Cardiac muscle cell (in vitro differentiated cells and primary cell): ENCODE data around the gene TOP2B. TPM values are rescaled to one million over a fixed set of nuclear protein-coding genes. Genes with fewer than 3 reads are reported as not detected.

Experiments used
- DNase-seq, 2 donors: peaks; one replicate each; pipeline versions ENCODE4 v3.0.0 to v3.0.0-alpha.2; 2010 to 2017; ENCODE audit warnings: low read depth in 1 of 2, low spot score in 1 of 2
- H3K27ac ChIP-seq: fragments of 200-600 bp; sonication (generic); 2 replicates; pipeline ENCODE4 v1.5.1; 2016
- H3K27me3 ChIP-seq: fragments of 200-600 bp; sonication (generic); 2 replicates; pipeline ENCODE4 v1.6.0; 2016; ENCODE audit warnings: control low read depth
- H3K36me3 ChIP-seq: fragments of 200-600 bp; sonication (generic); 2 replicates; pipeline ENCODE4 v1.5.1; 2016; ENCODE audit warnings: control low read depth
- H3K4me1 ChIP-seq: fragments of 200-600 bp; sonication (generic); 2 replicates; pipeline ENCODE4 v1.8.1; 2017; ENCODE audit warnings: low read depth, mild to moderate bottlenecking, mixed run types
- H3K4me3 ChIP-seq: fragments of 200-600 bp; sonication (generic); 2 replicates; pipeline ENCODE4 v1.5.1; 2016; ENCODE audit warnings: mild to moderate bottlenecking
- H3K9me3 ChIP-seq: fragments of 200-600 bp; sonication (generic); 2 replicates; pipeline ENCODE4 v1.5.1; 2017; ENCODE audit warnings: low read depth, mild to moderate bottlenecking, control low read depth
- polyA plus RNA-seq: library from polyadenylated mRNA; unstranded; fragments of >200 nt; fragmentation: Nextera tagmentation; extraction: Ambion mirVana; gene quantifications from 2 replicates; pipeline ENCODE4 v1.2.1, GENCODE V29; 2016
- total RNA-seq: library from RNA; depleted of rRNA; stranded (reverse); fragments of >200 nt; gene quantifications from 2 replicates; pipeline ENCODE4 v1.2.3, GENCODE V29; 2016
- TF ChIP-seq, protein P1 (sequence below): IDR thresholded peaks from 2 replicates; pipeline ENCODE4 v1.5.1; 2012; ENCODE audit warnings: low read depth, mild to moderate bottlenecking, low read length

Gene TOP2B
- total and polyA plus RNA-seq, 2 experiments from 2014 or later: 108 to 119 TPM

DNA sequence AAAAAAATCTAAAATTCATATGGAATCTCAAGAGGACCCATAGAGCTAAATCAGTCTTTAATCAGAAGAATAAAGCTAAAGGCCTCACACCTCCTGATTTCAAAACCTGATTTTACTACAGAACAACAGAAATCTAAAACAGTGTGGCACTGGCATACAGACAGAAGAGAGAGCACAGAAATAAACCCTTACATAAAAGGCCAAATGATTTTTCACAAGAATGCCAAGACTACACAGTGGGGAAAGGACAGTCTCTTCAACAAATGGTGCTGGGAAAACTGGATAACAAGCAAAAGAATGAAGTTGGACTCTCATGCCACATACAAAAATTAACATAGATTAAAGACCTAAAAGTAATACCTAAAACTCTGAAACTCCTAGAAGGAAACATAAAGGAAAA, 10.1 kb downstream of the TOP2B start:
- peaks cover 25% of the 10 kb centered on the region for H3K4me1 ChIP-seq
- no peak overlapping the region for H3K27ac ChIP-seq
- no peaks in the 10 kb centered on the region for H3K27me3 ChIP-seq
- TF ChIP-seq, protein P1, sequence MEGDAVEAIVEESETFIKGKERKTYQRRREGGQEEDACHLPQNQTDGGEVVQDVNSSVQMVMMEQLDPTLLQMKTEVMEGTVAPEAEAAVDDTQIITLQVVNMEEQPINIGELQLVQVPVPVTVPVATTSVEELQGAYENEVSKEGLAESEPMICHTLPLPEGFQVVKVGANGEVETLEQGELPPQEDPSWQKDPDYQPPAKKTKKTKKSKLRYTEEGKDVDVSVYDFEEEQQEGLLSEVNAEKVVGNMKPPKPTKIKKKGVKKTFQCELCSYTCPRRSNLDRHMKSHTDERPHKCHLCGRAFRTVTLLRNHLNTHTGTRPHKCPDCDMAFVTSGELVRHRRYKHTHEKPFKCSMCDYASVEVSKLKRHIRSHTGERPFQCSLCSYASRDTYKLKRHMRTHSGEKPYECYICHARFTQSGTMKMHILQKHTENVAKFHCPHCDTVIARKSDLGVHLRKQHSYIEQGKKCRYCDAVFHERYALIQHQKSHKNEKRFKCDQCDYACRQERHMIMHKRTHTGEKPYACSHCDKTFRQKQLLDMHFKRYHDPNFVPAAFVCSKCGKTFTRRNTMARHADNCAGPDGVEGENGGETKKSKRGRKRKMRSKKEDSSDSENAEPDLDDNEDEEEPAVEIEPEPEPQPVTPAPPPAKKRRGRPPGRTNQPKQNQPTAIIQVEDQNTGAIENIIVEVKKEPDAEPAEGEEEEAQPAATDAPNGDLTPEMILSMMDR: no peak
- no peak overlapping the region for H3K4me3 ChIP-seq
- no peaks in the 10 kb centered on the region for H3K36me3 ChIP-seq
- DNase-seq: no peak
- H3K9me3 ChIP-seq: no peaks in the 10 kb centered on the region

DNA sequence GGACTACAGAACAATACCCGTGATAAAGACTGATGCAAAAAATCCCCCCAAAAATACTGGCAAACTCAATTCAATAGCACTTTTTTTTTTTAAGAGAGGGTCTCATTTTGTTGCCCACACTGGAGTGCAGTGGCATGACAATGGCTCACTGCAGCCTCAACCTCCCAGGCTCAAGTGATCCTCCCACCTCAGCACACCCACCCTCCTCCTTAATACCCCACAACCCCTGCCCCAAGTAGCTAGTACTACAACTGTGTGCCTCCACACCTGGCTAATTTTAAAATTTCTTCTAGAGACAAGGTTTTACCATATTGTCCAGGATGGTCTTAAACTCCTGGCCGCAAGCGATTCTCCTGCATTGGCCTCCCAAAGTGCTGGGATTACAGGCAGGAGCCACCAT, 11.4 kb downstream of the TOP2B start:
- TF ChIP-seq, protein P1: no peak
- no peaks in the 10 kb centered on the region for H3K36me3 ChIP-seq
- DNase-seq: no peak
- H3K9me3 ChIP-seq: no peaks in the 10 kb centered on the region
- H3K27ac ChIP-seq: no peak overlapping the region
- no peak overlapping the region for H3K4me3 ChIP-seq
- no peaks in the 10 kb centered on the region for H3K27me3 ChIP-seq
- peaks cover 15% of the 10 kb centered on the region for H3K4me1 ChIP-seq

DNA sequence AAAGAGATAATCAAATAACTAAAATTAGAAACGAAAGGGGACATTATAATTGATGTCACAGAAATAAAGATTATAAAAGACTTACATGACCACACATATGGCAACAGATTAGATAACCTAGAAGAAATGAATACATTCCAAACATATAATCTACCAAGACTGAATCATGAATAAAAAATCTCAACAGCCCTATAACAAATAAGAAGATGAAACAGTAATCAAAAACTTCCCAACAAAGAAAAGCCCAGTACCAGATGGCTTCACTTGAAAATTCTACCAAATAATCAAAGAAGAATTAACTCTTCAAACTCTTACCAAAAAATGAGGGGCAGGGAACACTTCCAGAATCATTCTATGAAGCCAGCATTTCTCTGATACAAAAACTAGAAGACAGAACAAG, 11.8 kb downstream of the TOP2B start:
- TF ChIP-seq, protein P1: no peak
- Histone ChIP-seq H3K9me3 (no peaks in the 10 kb centered on the region), H3K36me3 (no peaks in the 10 kb centered on the region), H3K27me3 (no peaks in the 10 kb centered on the region), H3K27ac (no peak overlapping the region), H3K4me1 (peaks cover 15% of the 10 kb centered on the region), H3K4me3 (no peak overlapping the region)
- no peak for DNase-seq

DNA sequence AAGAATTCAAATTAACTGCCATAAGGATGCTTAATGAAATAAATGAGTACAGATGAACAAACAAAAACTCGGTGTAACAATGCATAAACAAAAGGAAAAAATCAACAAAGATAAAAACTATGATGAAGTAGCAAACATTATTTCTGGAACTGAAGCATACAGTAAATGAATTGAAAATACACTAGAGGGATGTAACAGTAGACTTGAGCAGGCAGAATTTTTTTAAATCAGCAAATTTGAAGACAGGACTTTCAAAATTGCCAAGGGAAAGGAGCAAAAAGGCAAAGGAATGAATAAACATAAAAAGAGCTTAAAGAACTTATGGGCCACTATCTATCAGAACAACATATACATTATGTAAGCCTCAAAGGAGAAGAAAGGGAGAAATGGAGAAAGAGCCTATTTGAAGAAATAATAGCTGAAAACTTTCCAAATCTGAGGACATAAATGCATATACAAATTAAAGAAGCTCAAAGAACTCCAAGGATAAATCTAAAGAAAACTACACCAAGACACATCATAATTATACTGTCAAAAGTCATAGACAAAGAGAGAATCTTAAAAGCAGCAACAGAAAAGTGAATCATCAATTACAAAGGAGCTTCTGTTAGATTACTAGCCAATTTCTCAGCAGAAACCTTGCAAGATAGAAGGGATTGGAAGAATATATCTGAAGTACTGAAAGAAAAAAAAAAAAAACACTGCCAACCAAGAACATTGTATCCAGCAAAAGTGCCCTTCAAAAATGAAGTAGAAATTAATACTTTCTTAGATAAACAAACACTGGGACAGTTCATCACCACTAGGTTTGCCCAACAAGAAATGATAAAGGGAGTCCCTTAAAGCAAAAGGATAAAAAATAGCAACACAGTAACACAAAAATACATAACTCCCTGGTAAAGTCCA, 15.5 kb downstream of the TOP2B start:
- Histone ChIP-seq H3K36me3 (peaks cover 6% of the 10 kb centered on the region), H3K4me1 (peaks cover 19% of the 10 kb centered on the region), H3K27ac (no peak overlapping the region), H3K9me3 (no peaks in the 10 kb centered on the region), H3K27me3 (no peaks in the 10 kb centered on the region), H3K4me3 (no peak overlapping the region)
- TF ChIP-seq, protein P1: no peak
- DNase-seq: no peak

DNA sequence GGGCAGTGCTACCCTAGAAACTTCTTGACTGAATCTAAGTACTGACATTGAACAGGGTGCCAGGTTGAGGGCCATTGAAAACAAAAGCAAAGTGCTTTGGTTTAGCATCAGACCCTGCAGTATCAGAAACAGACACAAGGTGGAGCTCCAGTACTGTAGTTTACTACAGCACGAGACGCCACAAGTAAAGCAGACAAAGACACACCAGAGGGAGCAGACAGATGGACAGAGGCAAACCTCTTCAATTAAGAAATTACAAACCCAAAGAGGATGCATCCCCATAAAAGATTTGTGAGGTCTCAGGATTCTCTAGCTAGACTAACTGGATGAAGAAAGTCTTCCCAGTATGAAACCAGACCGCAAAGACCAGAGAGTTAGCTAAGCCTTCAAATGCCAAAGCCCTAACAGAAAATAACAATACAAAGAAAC, 16.6 kb downstream of the TOP2B start:
- H3K4me1 ChIP-seq: peaks cover 16% of the 10 kb centered on the region
- no peaks in the 10 kb centered on the region for H3K27me3 ChIP-seq
- peak overlapping the region; percentile 24 for H3K27ac ChIP-seq
- TF ChIP-seq, protein P1: peak; percentile 95
- peaks cover 12% of the 10 kb centered on the region for H3K36me3 ChIP-seq
- peak; percentile 88 to 92 for DNase-seq
- H3K4me3 ChIP-seq: no peak overlapping the region
- no peaks in the 10 kb centered on the region for H3K9me3 ChIP-seq
